GM19455 (cell line): ENCODE data around the gene ATP1A2.

ENCODE experiments used
- ATAC-seq: cut with Tn5 transposase; IDR thresholded peaks from one replicate; pipeline ENCODE4 v1.9.1; 2021; ENCODE audit not compliant: unreplicated experiment

Gene ATP1A2

GRCh38 chr1:160168609-160169369 is 53.2 kb downstream of the ATP1A2 start:
- no peak for ATAC-seq

DNA sequence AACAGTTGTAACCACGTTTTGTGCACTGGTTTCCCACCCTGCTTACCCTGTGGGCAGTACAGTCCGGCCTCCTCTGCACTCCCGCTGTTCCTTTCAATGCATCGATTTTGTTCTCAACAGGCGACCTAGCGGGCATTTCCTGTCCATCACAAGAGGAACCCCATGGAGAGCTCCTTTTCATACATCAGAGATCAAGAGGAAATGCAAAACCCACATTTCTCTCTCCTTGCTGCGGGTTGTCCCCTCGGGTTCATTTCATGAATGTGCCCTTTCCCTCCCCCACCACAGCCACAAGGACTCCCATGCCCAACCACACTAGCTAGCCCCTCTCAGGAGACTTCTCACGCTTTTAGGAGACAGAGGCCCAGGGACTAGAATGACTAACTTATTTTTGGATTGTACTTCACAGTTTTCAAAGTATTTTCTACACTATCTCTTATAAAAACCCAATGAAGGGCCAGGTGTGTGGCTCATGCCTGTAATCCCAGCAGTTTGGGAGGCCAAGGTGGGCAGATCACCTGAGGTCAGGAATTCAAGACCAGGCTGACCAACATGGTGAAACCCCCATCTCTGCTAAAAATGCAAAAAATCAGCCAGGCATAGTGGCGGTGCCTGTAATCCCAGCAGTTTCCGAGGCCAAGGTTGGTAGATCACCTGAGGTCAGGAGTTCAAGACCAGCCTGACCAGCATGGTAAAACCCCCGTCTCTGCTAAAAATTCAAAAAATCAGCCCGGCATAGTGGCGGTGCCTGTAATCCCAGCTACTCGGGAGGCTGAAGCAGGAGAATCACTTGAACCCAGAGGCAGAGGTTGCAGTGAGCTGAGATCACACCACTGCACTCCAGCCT is 54.2 kb downstream of the ATP1A2 start:
- ATAC-seq: peak; percentile 75

DNA sequence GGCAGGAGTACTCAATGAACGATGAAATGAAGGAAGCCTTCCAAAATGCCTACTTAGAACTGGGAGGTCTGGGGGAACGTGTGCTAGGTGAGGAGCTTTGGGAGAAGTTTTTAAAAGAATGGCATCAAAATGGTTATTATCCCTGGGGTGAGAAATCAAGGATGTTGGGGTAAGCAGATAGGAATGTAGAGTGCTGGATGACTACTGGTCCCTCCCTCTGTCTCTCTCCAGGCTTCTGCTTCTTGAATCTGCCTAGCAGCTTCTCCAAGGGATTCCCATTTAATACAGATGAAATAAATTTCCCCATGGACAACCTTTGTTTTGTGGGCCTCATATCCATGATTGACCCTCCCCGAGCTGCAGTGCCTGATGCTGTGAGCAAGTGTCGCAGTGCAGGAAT is 55.8 kb downstream of the ATP1A2 start:
- ATAC-seq: no peak

GRCh38 chr1:160171980-160172379 is 56.4 kb downstream of the ATP1A2 start:
- ATAC-seq: no peak

DNA sequence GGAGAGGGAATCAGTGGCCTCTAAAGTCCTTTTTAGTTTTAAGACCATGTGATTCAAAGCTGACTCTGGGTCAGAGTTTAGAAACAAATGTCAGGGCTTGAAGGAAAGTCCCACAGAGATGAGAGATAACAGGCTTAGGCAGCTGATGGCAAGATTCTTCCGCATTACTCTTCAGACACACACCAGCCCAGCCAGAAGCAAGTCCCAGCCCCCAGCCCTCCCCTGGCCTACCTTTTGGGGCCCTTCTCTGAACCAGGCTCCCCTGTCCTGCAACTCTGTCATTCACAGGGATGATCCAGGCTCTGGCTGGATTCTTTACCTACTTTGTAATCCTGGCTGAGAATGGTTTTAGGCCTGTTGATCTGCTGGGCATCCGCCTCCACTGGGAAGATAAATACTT is 61.7 kb downstream of the ATP1A2 start:
- ATAC-seq: no peak

GRCh38 chr1:160177667-160178066 is 62.1 kb downstream of the ATP1A2 start:
- ATAC-seq: no peak

DNA sequence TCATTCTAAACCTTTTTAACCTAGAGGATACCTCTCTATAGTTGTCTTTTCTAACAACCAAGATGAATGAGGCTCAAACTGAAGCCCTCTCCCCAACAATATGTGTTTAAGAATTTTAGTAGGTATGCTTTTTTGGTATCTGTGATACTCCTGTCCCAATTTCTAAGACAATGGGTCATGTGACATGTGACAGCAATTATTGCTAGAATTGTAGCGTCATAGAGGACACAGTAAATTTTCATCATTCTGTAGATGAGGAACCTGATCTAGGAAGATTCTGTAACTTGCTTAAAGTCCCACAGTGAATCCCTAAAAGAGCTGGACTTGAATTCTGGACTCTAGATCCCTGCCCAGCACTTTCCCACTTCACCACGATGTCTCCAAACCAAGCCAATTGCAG is 63.2 kb downstream of the ATP1A2 start:
- ATAC-seq: no peak

GRCh38 chr1:160179336-160179735 is 63.8 kb downstream of the ATP1A2 start:
- no peak for ATAC-seq

DNA sequence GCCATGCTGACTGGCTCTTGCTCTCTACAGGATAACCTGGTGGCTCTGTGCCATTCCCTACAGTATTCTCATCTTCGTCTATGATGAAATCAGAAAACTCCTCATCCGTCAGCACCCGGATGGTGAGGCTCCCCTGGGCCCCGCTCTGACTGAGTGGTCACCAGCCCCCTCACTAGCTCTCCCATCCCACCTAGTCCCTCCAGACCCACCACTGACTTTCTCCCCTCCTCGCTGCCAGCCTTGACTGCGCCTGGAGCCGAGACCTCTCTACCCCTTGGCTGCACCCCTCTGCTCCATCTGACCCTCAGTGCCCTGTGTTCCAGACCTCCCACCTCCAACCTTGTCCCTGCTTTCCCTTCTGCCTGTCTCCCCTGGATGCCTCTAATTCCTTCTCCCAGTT is 70.7 kb downstream of the ATP1A2 start:
- ATAC-seq: no peak

GRCh38 chr1:160186729-160187128 is 71.2 kb downstream of the ATP1A2 start:
- no peak for ATAC-seq

DNA sequence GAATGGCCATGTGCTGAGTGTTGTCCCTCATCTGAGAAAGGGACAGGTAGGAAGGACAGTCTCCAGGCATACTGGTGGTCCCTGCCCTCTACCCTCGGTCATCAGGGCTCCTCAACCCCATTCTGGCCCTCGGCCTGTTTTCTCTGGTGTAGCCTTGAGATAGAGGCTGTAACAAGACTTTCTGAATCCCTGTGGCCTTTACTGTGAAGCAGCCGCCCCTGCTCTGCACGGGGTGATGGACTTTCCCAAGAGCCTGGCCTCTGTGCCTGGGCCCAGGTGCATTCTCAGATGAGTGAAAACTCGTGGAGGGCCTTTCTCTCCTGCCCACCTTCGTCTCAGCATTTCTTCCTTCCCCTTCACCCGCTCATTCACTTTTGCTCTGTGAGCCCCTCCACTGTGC is 71.8 kb downstream of the ATP1A2 start:
- no peak for ATAC-seq

DNA sequence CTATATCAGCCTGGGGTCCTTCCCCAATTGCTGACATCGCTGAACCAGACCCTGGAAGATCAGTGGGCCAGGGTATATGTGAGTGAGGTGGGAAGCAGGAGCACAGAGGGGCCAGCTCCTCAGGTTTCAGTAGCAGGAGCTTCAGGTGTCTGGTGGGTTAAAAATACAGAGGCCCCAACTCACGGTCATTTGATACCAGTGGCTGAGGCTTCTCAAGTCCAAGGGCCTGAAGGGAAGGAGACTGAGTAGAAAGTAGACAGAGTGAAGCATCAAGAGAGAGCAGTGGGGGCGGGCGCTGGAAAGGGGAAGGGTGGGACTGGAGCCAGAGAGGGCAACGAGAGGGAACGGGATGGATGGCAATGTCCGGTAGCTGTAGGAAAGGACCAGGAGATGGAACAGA is 72.8 kb downstream of the ATP1A2 start:
- ATAC-seq: no peak

DNA sequence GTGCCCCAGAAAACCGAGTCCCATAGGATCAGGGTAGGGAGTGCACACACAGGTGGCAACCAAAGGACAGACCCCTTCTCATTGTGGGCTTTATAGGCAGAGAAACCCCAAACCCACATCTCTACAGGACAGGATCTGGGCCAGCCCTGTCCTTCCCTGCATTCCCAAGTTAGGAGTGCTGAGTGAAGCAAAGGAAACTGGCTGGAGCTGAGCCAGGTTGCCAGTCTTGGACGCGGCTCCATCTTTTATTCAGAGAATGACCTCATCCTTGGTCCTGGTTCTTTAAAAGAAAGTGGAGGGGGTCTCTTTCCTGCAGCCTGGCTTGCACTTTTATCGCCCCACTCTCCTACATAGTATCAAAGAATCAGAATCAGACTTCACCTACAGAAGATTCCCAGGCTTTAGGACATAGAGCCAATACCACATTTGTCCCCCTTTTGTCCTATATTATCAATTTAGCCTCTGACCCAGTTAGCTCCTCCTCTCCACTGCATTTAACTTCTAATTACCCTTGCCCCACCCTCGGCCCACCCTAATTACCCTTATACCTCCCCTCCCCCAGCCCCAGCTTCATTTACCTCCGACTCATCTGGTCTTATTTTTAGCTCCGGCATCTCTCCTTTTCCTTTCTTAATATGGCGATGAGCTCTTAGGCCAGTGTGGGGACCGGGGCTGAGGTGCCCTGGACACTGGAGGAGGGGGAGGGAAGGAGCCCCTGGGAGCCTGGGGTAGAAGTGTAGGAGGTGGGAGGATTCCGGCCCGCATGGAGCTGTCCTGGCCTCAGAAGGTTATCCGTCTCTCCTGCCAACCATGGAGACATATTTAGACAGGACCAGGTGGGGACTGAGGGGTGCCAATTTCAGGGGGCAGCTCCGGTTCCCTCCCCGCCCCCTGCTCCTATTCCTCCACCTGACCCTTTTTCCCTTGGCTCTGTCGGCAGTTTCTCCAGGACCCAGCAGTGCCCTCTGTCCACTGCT is 74.4 kb downstream of the ATP1A2 start, which contains the start of gene CASQ1:
TSS of gene CASQ1 (plus strand) at position 927 of the 977 bp plus-strand sequence. CDS start 177 bp downstream, outside the sequence.
- ATAC-seq: no peak

GRCh38 chr1:160191756-160192155 is 76.2 kb downstream of the ATP1A2 start:
- no peak for ATAC-seq

GRCh38 chr1:160192234-160192633 is 76.7 kb downstream of the ATP1A2 start:
- ATAC-seq: no peak
